ENCODE results near the gene FADS1.

FADS1 gene

GRCh38 chr11:61844909-61845565, 28.2 kb upstream of the FADS1 start:
- DNase-seq: no peak

- DNase-seq: no peak
Observed at GRCh38 chr11:61842528-61842820, 25.7 kb upstream of the FADS1 start.

- DNase-seq: no peak
Observed at GRCh38 chr11:61841636-61842527, 25.1 kb upstream of the FADS1 start.

GRCh38 chr11:61840371-61840770, 23.6 kb upstream of the FADS1 start:
- DNase-seq: no peak

GRCh38 chr11:61839742-61840141, 22.9 kb upstream of the FADS1 start:
- DNase-seq: no peak

- DNase-seq: no peak
Observed at GRCh38 chr11:61838921-61839320, 22.1 kb upstream of the FADS1 start.

- no peak for DNase-seq
Observed at GRCh38 chr11:61838501-61838900, 21.7 kb upstream of the FADS1 start.

GRCh38 chr11:61837411-61838005, 20.7 kb upstream of the FADS1 start:
- DNase-seq: no peak

- no peak for DNase-seq
Observed at GRCh38 chr11:61836193-61836592, 19.4 kb upstream of the FADS1 start.

GRCh38 chr11:61834278-61835048, 17.7 kb upstream of the FADS1 start:
- peak in 1 of 2 donors; percentile 39 for DNase-seq

GRCh38 chr11:61833926-61834277, 17.1 kb upstream of the FADS1 start:
- no peak for DNase-seq

- no peak for DNase-seq
Observed at GRCh38 chr11:61833471-61833870, 16.7 kb upstream of the FADS1 start.

- DNase-seq: no peak
Observed at GRCh38 chr11:61832754-61833153, 16.0 kb upstream of the FADS1 start.

GRCh38 chr11:61832207-61832606, 15.4 kb upstream of the FADS1 start:
- no peak for DNase-seq

GRCh38 chr11:61830237-61831105, 13.7 kb upstream of the FADS1 start:
- no peak for DNase-seq

- no peak for DNase-seq
Observed at GRCh38 chr11:61829806-61830205, 13.0 kb upstream of the FADS1 start.

GRCh38 chr11:61828629-61829407, 12.0 kb upstream of the FADS1 start:
- peak in 1 of 2 donors; percentile 40 for DNase-seq

GRCh38 chr11:61828379-61828628, 11.5 kb upstream of the FADS1 start:
- no peak for DNase-seq

- peak; percentile 53 to 69 for DNase-seq
Observed at GRCh38 chr11:61827571-61828378, 11.0 kb upstream of the FADS1 start, which contains the start of gene FADS2. FADS2 (plus strand) TSS chr11:61828300; CDS start chr11:61828391, 91 bp downstream.

- no peak for DNase-seq
Observed at GRCh38 chr11:61826930-61827570, 10.2 kb upstream of the FADS1 start.
